NCI-H1092 (cell line): ENCODE results near the gene PGLYRP3.

Source experiments
- DNase-seq: peaks from one replicate; lab custom pipeline; 2025; lab: John Stamatoyannopoulos, UW

Gene PGLYRP3

GRCh38 chr1:153260585-153261280 lies 52.0 kb downstream of the PGLYRP3 start:
- DNase-seq: no peak

- DNase-seq: no peak
Observed at GRCh38 chr1:153259387-153259786, 53.4 kb downstream of the PGLYRP3 start, which contains the start of gene LORICRIN. Gene LORICRIN (plus strand): TSS chr1:153259687. CDS start chr1:153260950, 1,263 bp downstream.

- no peak for DNase-seq
Observed at GRCh38 chr1:153253693-153254092, 59.1 kb downstream of the PGLYRP3 start.

GRCh38 chr1:153253076-153253475 lies 59.7 kb downstream of the PGLYRP3 start:
- no peak for DNase-seq

GRCh38 chr1:153251988-153252387 lies 60.8 kb downstream of the PGLYRP3 start:
- no peak for DNase-seq

- no peak for DNase-seq
Observed at GRCh38 chr1:153251562-153251961, 61.2 kb downstream of the PGLYRP3 start.

- no peak for DNase-seq
Observed at GRCh38 chr1:153251087-153251486, 61.7 kb downstream of the PGLYRP3 start.

- no peak for DNase-seq
Observed at GRCh38 chr1:153250166-153250565, 62.6 kb downstream of the PGLYRP3 start.

- no peak for DNase-seq
Observed at GRCh38 chr1:153248176-153248879, 64.4 kb downstream of the PGLYRP3 start.
